ENCODE data around the gene MRPS11.
"Not testable (repeated sequence)": the region's sequence is repeated elsewhere in the genome, so short reads cannot be mapped to it uniquely, and the experiment has no call there.

MRPS11 gene

GRCh38 chr15:88467073-88467934 lies at the start of gene MRPS11, which contains the start of gene MRPL46:
Gene MRPS11 (plus strand): TSS chr15:88467708. CDS start chr15:88467718, 10 bp downstream.
Gene MRPL46 (minus strand): TSS chr15:88467388. CDS start chr15:88467377, 11 bp downstream.
- DNase-seq, result peak; percentile 87

- DNase-seq, result no peak
These were observed 47.7 kb upstream of the MRPS11 start for GRCh38 chr15:88419830-88420229.

GRCh38 chr15:88423331-88423730 lies 44.2 kb upstream of the MRPS11 start:
- DNase-seq, result no peak

- no peak for DNase-seq
These were observed 41.2 kb upstream of the MRPS11 start for GRCh38 chr15:88426304-88426703.

GRCh38 chr15:88428053-88428452 lies 39.5 kb upstream of the MRPS11 start:
- DNase-seq, result no peak

GRCh38 chr15:88428805-88429605 lies 38.5 kb upstream of the MRPS11 start:
- DNase-seq, result no peak

- no peak for DNase-seq
These were observed 37.5 kb upstream of the MRPS11 start for GRCh38 chr15:88430051-88430450.

- no peak for DNase-seq
These were observed 36.1 kb upstream of the MRPS11 start for GRCh38 chr15:88431441-88431840.

GRCh38 chr15:88433046-88433685 lies 34.3 kb upstream of the MRPS11 start:
- DNase-seq, result no peak

GRCh38 chr15:88434106-88434505 lies 33.4 kb upstream of the MRPS11 start:
- not testable (repeated sequence) for DNase-seq

GRCh38 chr15:88438181-88438580 lies 29.3 kb upstream of the MRPS11 start:
- no peak for DNase-seq

- no peak for DNase-seq
These were observed 27.5 kb upstream of the MRPS11 start for GRCh38 chr15:88440021-88440420.

- DNase-seq, result no peak
These were observed 26.3 kb upstream of the MRPS11 start for GRCh38 chr15:88441076-88441730.

- no peak for DNase-seq
These were observed 20.3 kb upstream of the MRPS11 start for GRCh38 chr15:88447206-88447605.

GRCh38 chr15:88447741-88448140 lies 19.8 kb upstream of the MRPS11 start:
- no peak for DNase-seq

- no peak for DNase-seq
These were observed 18.5 kb upstream of the MRPS11 start for GRCh38 chr15:88448991-88449461.

GRCh38 chr15:88449581-88449980 lies 17.9 kb upstream of the MRPS11 start:
- no peak for DNase-seq

GRCh38 chr15:88450125-88450798 lies 17.2 kb upstream of the MRPS11 start:
- peak; percentile 36 for DNase-seq

- DNase-seq, result no peak
These were observed 13.9 kb upstream of the MRPS11 start for GRCh38 chr15:88453651-88454050.

GRCh38 chr15:88454236-88454635 lies 13.3 kb upstream of the MRPS11 start:
- no peak for DNase-seq

GRCh38 chr15:88454867-88455810 lies 12.4 kb upstream of the MRPS11 start:
- peak; percentile 76 for DNase-seq
